MCF 10A (cell line): ENCODE measurements around the gene NCAM1. TPM values are rescaled to one million over a fixed set of nuclear protein-coding genes. Genes with fewer than 3 reads are reported as not detected.

ENCODE experiments used
- BruUV-seq: library from RNA; stranded (reverse); fragments of 400-500 nt; replicated peaks from 2 replicates; lab custom pipeline; 2021; lab: Mats Ljungman, UMichigan
- CTCF ChIA-PET: fragments of 300-600 bp; sonication (Branson Sonifier 250); formaldehyde crosslinking; extraction: SDS; loops from one replicate; lab custom pipeline; 2021; ENCODE audit warnings: antibody characterized with exemption, inconsistent platforms; lab: Yijun Ruan, JAX
- POLR2A ChIA-PET: fragments of 300-600, 350-650 bp; sonication (Branson Sonifier 250); formaldehyde crosslinking; extraction: SDS; loops from one replicate; lab custom pipeline; 2020; ENCODE audit warnings: antibody characterized with exemption, inconsistent platforms; lab: Yijun Ruan, JAX
- DNase-seq: peaks from one replicate; pipeline ENCODE4 v3.0.0-alpha.2; 2018; ENCODE audit not compliant: unreplicated experiment
- H3K27ac Mint-ChIP-seq: one replicate; pipeline ENCODE4 v1.8.0; 2022; ENCODE audit warnings: mild to moderate bottlenecking, low read depth, mixed read lengths; ENCODE audit not compliant: unreplicated experiment
- H3K27me3 Mint-ChIP-seq: one replicate; pipeline ENCODE4 v1.8.0; 2022; ENCODE audit warnings: mixed read lengths; ENCODE audit not compliant: insufficient read depth, unreplicated experiment
- H3K36me3 Mint-ChIP-seq: one replicate; pipeline ENCODE4 v1.8.0; 2022; ENCODE audit warnings: mild to moderate bottlenecking, moderate library complexity, mixed read lengths; ENCODE audit not compliant: insufficient read depth, unreplicated experiment
- H3K4me1 Mint-ChIP-seq: one replicate; pipeline ENCODE4 v1.8.0; 2022; ENCODE audit warnings: mixed read lengths; ENCODE audit not compliant: insufficient read depth, unreplicated experiment
- H3K4me3 Mint-ChIP-seq: one replicate; pipeline ENCODE4 v1.8.0; 2022; ENCODE audit warnings: mild to moderate bottlenecking, moderate library complexity, mixed read lengths; ENCODE audit not compliant: unreplicated experiment
- H3K9me3 Mint-ChIP-seq: one replicate; pipeline ENCODE4 v1.8.0; 2022; ENCODE audit warnings: mixed read lengths; ENCODE audit not compliant: unreplicated experiment
- CTCF ChIP-seq: fragments of 200-600 bp; IDR thresholded peaks from one replicate; pipeline ENCODE4 v1.8.0; 2022; ENCODE audit warnings: antibody characterized with exemption, mild to moderate bottlenecking; ENCODE audit not compliant: unreplicated experiment
- intact Hi-C: fragments of 100-400 bp; cut with micrococcal nuclease; formaldehyde crosslinking; loops from 2 replicates; pipeline ENCODE4 v1.14.1; 2022
- total RNA-seq: library from RNA; stranded (reverse); gene quantifications from 2 replicates; pipeline ENCODE4 v1.2.3, GENCODE V29; 2022

NCAM1 gene
- total RNA-seq, 1 experiment from 2014 or later = 0.19 TPM

- DNase-seq = no peak
- no TSS peak for BruUV-seq
- CTCF ChIA-PET = interaction anchor here (0.5 kb wide), 1 partner anchor 1007 kb away, joined by 3 read pairs; no protein-coding TSS in a partner anchor
- Mint-ChIP-seq H3K4me1 (peaks cover 6% of the 10 kb centered on the region), H3K9me3 (no peaks in the 10 kb centered on the region), H3K27ac (no peak overlapping the region), H3K27me3 (no peaks in the 10 kb centered on the region), H3K36me3 (no peaks in the 10 kb centered on the region), H3K4me3 (no peak overlapping the region)
- intact Hi-C loops = no loop called here
- POLR2A ChIA-PET = no interaction called here
- no peak for TF ChIP-seq CTCF
These were observed 211.9 kb downstream of the NCAM1 start for GRCh38 chr11:113173126-113173525.

- no peak for TF ChIP-seq CTCF
- intact Hi-C loops = no loop called here
- Mint-ChIP-seq H3K27me3 (no peaks in the 10 kb centered on the region), H3K4me3 (no peak overlapping the region), H3K27ac (no peak overlapping the region), H3K4me1 (peaks cover 6% of the 10 kb centered on the region), H3K36me3 (no peaks in the 10 kb centered on the region), H3K9me3 (no peaks in the 10 kb centered on the region)
- POLR2A ChIA-PET = no interaction called here
- no TSS peak for BruUV-seq
- DNase-seq = no peak
- CTCF ChIA-PET = no interaction called here
These were observed 213.7 kb downstream of the NCAM1 start for GRCh38 chr11:113174882-113175281.

GRCh38 chr11:113176599-113177360, 215.6 kb downstream of the NCAM1 start:
- TF ChIP-seq CTCF = no peak
- BruUV-seq = no TSS peak
- no peaks in the 10 kb centered on the region for H3K9me3 Mint-ChIP-seq
- no peak overlapping the region for H3K27ac Mint-ChIP-seq
- no peak overlapping the region for H3K4me3 Mint-ChIP-seq
- POLR2A ChIA-PET = no interaction called here
- H3K36me3 Mint-ChIP-seq = no peaks in the 10 kb centered on the region
- H3K4me1 Mint-ChIP-seq = peaks cover 6% of the 10 kb centered on the region
- no peaks in the 10 kb centered on the region for H3K27me3 Mint-ChIP-seq
- intact Hi-C loops = no loop called here
- peak; percentile 30 for DNase-seq
- CTCF ChIA-PET = interaction anchor here (1.0 kb wide), 1 partner anchor 10 kb away, joined by 3 read pairs; no protein-coding TSS in a partner anchor

DNA sequence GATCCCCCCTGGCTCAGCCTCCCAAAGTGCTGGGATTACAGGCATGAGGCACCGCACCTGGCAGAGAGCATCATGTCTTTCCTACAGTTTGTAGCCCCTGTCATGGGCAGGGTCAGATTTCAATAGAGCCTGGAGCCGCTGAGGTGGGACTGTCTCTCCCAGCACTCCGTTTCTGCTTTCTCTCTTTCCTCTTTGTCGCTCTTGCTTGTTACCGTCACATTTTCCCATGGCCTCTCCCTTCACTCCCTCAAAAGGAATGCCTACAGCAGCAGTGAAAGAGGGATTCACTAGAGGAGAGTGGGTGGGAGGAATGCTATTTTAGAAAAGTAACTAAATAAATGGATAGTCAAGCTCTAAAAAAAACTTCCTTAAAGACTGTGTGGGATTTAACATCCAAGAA, 216.5 kb downstream of the NCAM1 start:
- no peak overlapping the region for H3K27ac Mint-ChIP-seq
- peaks cover 6% of the 10 kb centered on the region for H3K4me1 Mint-ChIP-seq
- BruUV-seq = no TSS peak
- H3K4me3 Mint-ChIP-seq = no peak overlapping the region
- intact Hi-C loops = no loop called here
- DNase-seq = no peak
- no peaks in the 10 kb centered on the region for H3K27me3 Mint-ChIP-seq
- POLR2A ChIA-PET = no interaction called here
- TF ChIP-seq CTCF = no peak
- H3K36me3 Mint-ChIP-seq = no peaks in the 10 kb centered on the region
- CTCF ChIA-PET = interaction anchor here (1.0 kb wide), 1 partner anchor 11 kb away, joined by 3 read pairs; no protein-coding TSS in a partner anchor
- H3K9me3 Mint-ChIP-seq = no peaks in the 10 kb centered on the region
